Esophagus muscularis mucosa (tissue), 4 donors: ENCODE measurements around the gene SEMA6D. TPM values are rescaled to one million over a fixed set of nuclear protein-coding genes. Genes with fewer than 3 reads are reported as not detected.

ENCODE experiments used
- DNase-seq: peaks from one replicate; pipeline ENCODE4 v3.0.0-alpha.2; 2017; ENCODE audit errors: extremely low spot score
- H3K27ac ChIP-seq, 4 donors: fragments of 200-600 bp; sonication (generic); replicated peaks in 1 of 4; 1 replicate in 3 of 4; 2 replicates in 1 of 4; pipeline ENCODE4 v1.5.1; 2016 to 2019; ENCODE audit warnings: mild to moderate bottlenecking in 1 of 4
- H3K27me3 ChIP-seq, 4 donors: fragments of 200-600 bp; sonication (generic); one replicate each; pipeline versions ENCODE4 v1.5.1 to v1.6.0; 2016 to 2019
- H3K36me3 ChIP-seq, 4 donors: fragments of 200-600 bp; sonication (generic); one replicate each; pipeline ENCODE4 v1.5.1; 2016 to 2019
- H3K4me1 ChIP-seq, 4 donors: fragments of 200-600 bp; sonication (generic); one replicate each; pipeline ENCODE4 v1.5.1; 2016 to 2019
- H3K4me3 ChIP-seq, 4 donors: fragments of 200-600 bp; sonication (generic); 1 replicate in 2 of 4; 2 replicates in 2 of 4; pipeline ENCODE4 v1.5.1; 2016 to 2019; ENCODE audit warnings: mild to moderate bottlenecking in 4 of 4, moderate library complexity in 1 of 4
- H3K9me3 ChIP-seq, 4 donors: fragments of 200-600 bp; sonication (generic); 1 replicate in 3 of 4; 2 replicates in 1 of 4; pipeline ENCODE4 v1.5.1; 2016 to 2019
- EP300 ChIP-seq: sonication (generic); formaldehyde crosslinking; IDR thresholded peaks from one replicate; pipeline ENCODE4 v1.6.1; 2017; ENCODE audit warnings: antibody characterized with exemption
- POLR2A ChIP-seq: fragments of 450-650 bp; IDR thresholded peaks from one replicate; pipeline ENCODE4 v1.6.1; 2017; ENCODE audit warnings: antibody characterized with exemption, moderate library complexity, mild to moderate bottlenecking, low read depth
- POLR2AphosphoS5 ChIP-seq, 2 donors: sonication (generic); formaldehyde crosslinking; IDR thresholded peaks; one replicate each; pipeline ENCODE4 v1.6.1; 2017; ENCODE audit warnings: antibody characterized with exemption in 2 of 2
- WGBS: methylation state at CpG from one replicate; pipeline ENCODE4 v1.1.5; 2018; 5-methylcytosine and 5-hydroxymethylcytosine counted together
- intact Hi-C: fragments of 100-400 bp; cut with DNase I; formaldehyde crosslinking; loops from one replicate; pipeline ENCODE4 v1.15.1; 2023
- total RNA-seq, 4 donors: library from RNA; depleted of rRNA; stranded (reverse); fragments of >200 nt; gene quantifications; one replicate each; pipeline versions ENCODE4 v1.1.0 to v1.2.1, GENCODE V29; 2016
- TF ChIP-seq, protein P1 (sequence below), 3 experiments: fragments of 200-600 bp in 2 of 3; fragments of 450-650 bp in 1 of 3; sonication (generic) in 2 of 3; IDR thresholded peaks; one replicate each; pipeline ENCODE4 v1.5.1; 2017 to 2019; ENCODE audit warnings: antibody characterized with exemption in 3 of 3, mild to moderate bottlenecking in 2 of 3, moderate library complexity in 1 of 3

The SEMA6D gene
- total RNA-seq, 4 donors from 2014 or later: 2.1 to 5.2 (median 3.8) TPM

DNA sequence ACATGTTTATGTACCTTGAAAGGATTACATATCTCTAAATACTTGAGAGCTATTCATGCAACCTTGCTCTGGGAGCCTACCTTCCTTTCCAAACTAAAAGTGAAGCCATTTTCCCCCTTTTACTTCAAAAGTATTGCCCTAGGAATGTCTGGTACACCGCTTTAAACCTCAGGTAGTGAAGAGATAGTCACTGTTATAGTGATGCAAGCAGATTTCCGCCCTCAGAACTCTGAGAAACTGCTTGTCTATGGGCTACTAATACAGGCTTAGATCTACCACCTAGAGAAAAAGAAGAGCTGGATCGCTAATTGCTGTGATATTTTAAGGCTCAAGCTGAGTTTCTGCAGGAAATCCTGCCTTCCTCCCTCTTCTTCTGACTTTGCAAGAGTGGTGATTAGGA, 78.6 kb downstream of the SEMA6D start:
- intact Hi-C loops: no loop called here
- no peak for DNase-seq
- no peak overlapping the region for H3K4me3 ChIP-seq
- no peaks in the 10 kb centered on the region for H3K4me1 ChIP-seq
- no peak for TF ChIP-seq POLR2AphosphoS5 (IDR thresholded peaks at IDR 0.05)
- TF ChIP-seq EP300: no peak
- TF ChIP-seq, protein P1, sequence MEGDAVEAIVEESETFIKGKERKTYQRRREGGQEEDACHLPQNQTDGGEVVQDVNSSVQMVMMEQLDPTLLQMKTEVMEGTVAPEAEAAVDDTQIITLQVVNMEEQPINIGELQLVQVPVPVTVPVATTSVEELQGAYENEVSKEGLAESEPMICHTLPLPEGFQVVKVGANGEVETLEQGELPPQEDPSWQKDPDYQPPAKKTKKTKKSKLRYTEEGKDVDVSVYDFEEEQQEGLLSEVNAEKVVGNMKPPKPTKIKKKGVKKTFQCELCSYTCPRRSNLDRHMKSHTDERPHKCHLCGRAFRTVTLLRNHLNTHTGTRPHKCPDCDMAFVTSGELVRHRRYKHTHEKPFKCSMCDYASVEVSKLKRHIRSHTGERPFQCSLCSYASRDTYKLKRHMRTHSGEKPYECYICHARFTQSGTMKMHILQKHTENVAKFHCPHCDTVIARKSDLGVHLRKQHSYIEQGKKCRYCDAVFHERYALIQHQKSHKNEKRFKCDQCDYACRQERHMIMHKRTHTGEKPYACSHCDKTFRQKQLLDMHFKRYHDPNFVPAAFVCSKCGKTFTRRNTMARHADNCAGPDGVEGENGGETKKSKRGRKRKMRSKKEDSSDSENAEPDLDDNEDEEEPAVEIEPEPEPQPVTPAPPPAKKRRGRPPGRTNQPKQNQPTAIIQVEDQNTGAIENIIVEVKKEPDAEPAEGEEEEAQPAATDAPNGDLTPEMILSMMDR (IDR thresholded peaks at IDR 0.05): no peak
- no peak for TF ChIP-seq POLR2A
- H3K9me3 ChIP-seq: no peaks in the 10 kb centered on the region
- no peaks in the 10 kb centered on the region for H3K27me3 ChIP-seq
- no peaks in the 10 kb centered on the region for H3K36me3 ChIP-seq
- WGBS: 56% methylated on average over 3 of the region's 3 CpGs
- no peak overlapping the region for H3K27ac ChIP-seq

DNA sequence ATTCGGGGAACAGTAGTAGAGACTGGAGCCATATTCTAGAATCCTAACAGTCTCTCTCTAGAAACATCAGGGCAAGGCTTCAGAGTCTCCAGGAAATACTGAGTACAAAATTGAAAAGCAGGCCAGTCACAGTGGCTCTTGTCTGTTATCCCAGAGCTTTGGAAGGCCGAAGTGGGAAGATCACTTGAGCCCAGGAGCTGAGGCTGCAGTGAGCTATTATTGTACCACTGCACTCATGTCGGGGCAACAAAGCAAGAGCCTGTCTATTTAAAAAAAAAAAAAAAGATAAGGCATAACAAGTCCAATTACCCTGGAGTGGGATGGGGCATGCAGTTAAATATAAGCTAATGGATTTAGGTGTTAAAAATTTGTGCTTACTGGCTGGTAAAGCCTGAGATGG, 79.0 kb downstream of the SEMA6D start:
- no peak for DNase-seq
- TF ChIP-seq POLR2AphosphoS5 (IDR thresholded peaks at IDR 0.05) (no peak), POLR2A (no peak), EP300 (no peak)
- TF ChIP-seq, protein P1 (IDR thresholded peaks at IDR 0.05): no peak
- H3K4me3 ChIP-seq: no peak overlapping the region
- H3K9me3 ChIP-seq: no peaks in the 10 kb centered on the region
- H3K4me1 ChIP-seq: no peaks in the 10 kb centered on the region
- no peaks in the 10 kb centered on the region for H3K36me3 ChIP-seq
- H3K27me3 ChIP-seq: no peaks in the 10 kb centered on the region
- intact Hi-C loops: no loop called here
- no peak overlapping the region for H3K27ac ChIP-seq
- 60% methylated on average over 3 of the region's 3 CpGs for WGBS

DNA sequence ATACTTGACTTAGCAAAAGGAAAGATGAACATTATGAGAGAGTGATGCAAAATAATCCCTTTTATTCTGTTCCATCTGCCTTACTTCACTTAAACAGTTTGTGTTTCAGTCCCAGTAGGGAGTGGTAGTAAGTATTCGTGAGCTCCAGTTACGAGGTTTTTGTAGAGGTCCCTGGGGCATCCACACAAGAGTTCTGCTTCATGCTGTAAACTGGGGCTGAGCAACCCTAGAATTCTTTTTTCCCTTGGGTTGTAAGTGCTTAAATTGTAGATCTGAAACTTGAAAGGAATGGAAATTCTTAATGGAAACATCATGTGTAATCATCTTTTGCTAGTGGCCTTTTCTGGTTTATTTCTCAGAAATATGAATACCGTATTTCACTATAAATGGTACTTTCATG, 79.5 kb downstream of the SEMA6D start:
- Histone ChIP-seq H3K36me3 (no peaks in the 10 kb centered on the region), H3K9me3 (no peaks in the 10 kb centered on the region), H3K27ac (no peak overlapping the region), H3K27me3 (no peaks in the 10 kb centered on the region), H3K4me3 (no peak overlapping the region), H3K4me1 (no peaks in the 10 kb centered on the region)
- intact Hi-C loops: no loop called here
- TF ChIP-seq EP300: no peak
- no peak for TF ChIP-seq POLR2AphosphoS5 (IDR thresholded peaks at IDR 0.05)
- TF ChIP-seq, protein P1 (IDR thresholded peaks at IDR 0.05): no peak
- no peak for TF ChIP-seq POLR2A
- WGBS: 76% methylated on average over 3 of the region's 3 CpGs
- no peak for DNase-seq

DNA sequence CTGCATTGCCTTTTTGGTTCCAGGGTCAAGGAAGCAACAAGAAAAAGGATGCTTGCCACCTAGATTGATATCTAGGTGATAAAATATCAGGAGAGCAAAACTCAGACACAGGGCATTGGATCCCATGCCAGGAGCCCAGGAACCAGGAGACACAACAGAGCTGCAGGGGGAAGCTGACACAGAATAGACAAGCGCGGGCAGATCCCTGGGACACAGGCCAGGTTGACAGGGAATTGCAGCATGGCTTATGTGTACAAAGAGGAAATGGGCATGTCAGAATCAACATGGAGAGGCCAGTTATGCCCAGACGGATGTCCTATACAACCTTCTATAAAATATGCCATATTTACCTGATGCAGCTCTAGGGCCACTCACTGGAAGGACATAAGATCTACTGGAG, 84.2 kb downstream of the SEMA6D start:
- H3K4me1 ChIP-seq: no peaks in the 10 kb centered on the region
- H3K27me3 ChIP-seq: no peaks in the 10 kb centered on the region
- no peak overlapping the region for H3K4me3 ChIP-seq
- no peak for DNase-seq
- H3K36me3 ChIP-seq: no peaks in the 10 kb centered on the region
- TF ChIP-seq, protein P1 (IDR thresholded peaks at IDR 0.05): no peak
- TF ChIP-seq POLR2A: no peak
- no peak for TF ChIP-seq EP300
- no peak overlapping the region for H3K27ac ChIP-seq
- no peaks in the 10 kb centered on the region for H3K9me3 ChIP-seq
- WGBS: 92% methylated on average over 3 of the region's 3 CpGs
- intact Hi-C loops: no loop called here

DNA sequence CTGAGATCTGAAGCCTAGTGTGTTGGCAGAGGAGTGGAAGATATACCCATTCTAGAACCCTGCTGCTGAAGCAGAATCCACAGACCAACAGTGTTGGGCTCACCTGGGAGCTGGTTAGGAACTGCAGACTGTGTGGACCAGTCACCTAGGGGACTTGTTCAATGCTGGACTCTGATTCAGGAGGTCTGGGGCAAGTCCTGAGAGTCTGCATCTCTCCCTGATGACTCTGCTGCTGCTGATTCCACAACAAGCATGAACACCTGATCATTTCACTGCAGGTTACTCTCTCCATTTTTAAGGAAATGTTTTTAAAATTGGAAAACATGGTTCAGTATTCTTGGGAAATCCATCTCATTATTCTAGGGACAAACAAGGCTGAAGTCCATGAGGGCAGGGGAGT, 84.9 kb downstream of the SEMA6D start:
- TF ChIP-seq EP300: no peak
- TF ChIP-seq, protein P1 (IDR thresholded peaks at IDR 0.05): no peak
- no peak for TF ChIP-seq POLR2A
- no peak for TF ChIP-seq POLR2AphosphoS5 (IDR thresholded peaks at IDR 0.05)
- Histone ChIP-seq H3K4me1 (no peaks in the 10 kb centered on the region), H3K27me3 (no peaks in the 10 kb centered on the region), H3K9me3 (no peaks in the 10 kb centered on the region), H3K4me3 (no peak overlapping the region), H3K36me3 (no peaks in the 10 kb centered on the region), H3K27ac (no peak overlapping the region)
- intact Hi-C loops: no loop called here
- DNase-seq: no peak
